MV-4-11 (cell line): ENCODE data around the gene F12.

ENCODE experiments used
- DNase-seq: peaks from one replicate; lab custom pipeline; 2025; lab: John Stamatoyannopoulos, UW

F12 gene

DNA sequence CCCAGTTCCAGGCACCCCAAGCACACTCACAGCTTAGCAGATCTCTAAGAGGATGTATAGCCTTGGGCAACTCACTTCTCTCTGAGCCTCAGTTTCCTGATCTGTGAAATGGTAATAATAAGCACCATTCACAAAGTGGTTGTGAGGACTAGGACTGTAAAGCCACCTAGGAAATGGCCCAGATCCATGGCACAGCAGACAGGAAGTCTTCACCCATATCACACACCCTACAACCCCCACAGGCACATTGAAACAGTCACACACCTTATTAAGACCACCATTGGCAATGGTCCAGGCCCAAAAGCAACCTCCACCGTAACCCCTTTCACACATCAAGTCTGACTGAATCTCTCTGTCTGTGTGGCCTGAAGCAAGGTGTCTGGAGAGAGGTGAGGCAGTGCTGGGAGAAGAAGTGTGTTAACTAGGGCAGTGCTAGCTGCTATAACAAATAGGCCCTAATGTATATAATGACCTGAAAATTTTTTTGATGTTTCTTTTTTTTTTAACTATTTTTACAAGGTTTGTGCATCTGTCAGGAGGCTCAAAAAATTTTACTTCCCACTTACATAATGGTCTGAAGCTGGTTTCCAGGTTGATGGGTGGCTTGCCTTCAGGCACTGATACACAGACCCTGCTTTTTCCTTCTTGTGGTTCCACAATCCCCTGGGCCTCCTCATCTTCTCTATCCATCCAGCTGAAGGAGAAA is 54.0 kb downstream of the F12 start:
- no peak for DNase-seq

DNA sequence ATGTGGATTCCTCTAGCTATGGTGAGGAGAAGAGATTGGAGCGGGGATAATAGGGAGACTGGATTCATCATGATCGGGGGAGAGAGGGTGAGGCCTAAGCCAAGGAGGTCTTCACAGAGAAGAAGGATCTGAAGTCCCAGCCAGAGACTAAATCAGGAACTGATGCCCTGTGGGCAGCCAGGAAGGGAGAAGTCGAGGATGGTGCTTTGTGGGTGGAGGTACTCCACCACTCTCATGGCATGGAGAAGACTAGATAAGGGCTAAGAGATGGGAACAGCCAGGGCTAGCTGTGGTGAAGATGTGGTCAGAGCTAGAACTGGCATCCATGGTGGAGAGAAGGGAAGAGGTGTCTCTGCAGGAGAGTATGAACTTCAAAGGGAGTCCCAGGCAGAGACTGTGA is 54.7 kb downstream of the F12 start:
- DNase-seq: peak; percentile 62

DNA sequence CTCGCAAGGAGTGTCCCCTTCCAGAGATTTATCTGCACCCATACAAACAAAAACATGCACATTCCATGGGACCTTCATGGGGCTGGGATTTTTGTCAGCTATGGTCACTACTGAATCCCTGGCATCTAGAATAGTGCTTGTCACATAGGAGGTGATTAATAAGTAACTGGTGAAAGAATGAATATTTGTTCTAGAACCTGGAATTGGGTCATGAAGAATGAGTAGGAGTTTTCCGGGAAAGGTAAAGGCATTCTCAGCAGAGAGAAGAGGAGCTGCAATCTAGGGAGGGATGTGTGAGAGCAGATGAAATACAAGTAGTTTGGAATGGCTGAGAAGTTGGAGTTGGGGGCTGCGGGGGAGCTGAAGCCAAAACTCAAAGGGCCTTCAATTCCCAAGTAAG is 55.1 kb downstream of the F12 start:
- DNase-seq: no peak

DNA sequence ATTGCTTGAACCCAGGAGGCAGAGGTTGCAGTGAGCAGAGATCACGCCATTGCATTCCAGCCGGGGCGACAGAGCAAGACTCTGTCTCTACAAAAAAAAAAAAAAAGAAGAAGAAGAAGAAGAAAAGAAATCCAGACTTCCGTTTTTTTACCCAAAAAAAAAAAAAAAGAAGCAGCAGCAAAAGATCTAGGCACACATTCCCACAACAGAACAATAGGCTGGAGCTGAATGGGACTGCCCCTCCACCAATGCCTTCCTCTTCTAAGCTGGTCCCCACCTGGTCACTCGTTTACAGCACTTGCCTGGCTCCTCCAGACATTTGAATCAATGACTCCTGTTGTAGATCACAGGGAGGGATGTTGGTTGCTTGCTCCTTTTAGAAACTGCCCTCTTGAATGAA is 56.3 kb downstream of the F12 start:
- peak; percentile 64 for DNase-seq
